DMS114 treated with DMSO at 0.1 percent for 48 hours (cell line): ENCODE data around the gene AIG1.
"Not testable (repeated sequence)": the region's sequence is repeated elsewhere in the genome, so short reads cannot be mapped to it uniquely, and the experiment has no call there.

Experiments
- DNase-seq: peaks from one replicate; lab custom pipeline; 2025; ENCODE audit not compliant: unreplicated experiment; lab: John Stamatoyannopoulos, UW

Gene AIG1

DNA sequence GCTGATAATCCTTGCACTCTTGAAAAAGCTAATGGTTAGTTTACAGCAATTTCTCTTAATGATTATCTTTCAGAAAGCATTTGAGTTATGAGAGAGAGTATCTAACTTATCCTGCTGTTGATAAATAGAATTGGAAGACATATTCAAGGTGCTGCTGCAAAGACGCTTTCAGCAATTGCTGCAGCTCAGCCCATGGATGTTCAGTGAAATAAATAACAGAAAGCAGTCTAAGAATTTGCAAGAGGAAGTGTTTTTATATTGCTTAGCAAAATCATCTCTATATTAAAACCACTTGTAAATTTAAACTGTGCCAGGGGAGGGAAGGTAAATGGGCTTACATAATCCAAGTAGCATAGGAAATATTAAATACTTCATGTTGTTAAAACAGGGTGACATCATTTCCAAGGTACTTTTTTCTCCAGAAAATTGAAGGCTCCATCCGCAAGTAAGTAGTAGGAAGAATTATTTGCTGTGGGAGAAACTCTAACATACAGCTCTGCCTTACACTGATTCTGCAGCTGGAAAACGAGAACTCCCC, 201.3 kb downstream of the AIG1 start:
- no peak for DNase-seq

DNA sequence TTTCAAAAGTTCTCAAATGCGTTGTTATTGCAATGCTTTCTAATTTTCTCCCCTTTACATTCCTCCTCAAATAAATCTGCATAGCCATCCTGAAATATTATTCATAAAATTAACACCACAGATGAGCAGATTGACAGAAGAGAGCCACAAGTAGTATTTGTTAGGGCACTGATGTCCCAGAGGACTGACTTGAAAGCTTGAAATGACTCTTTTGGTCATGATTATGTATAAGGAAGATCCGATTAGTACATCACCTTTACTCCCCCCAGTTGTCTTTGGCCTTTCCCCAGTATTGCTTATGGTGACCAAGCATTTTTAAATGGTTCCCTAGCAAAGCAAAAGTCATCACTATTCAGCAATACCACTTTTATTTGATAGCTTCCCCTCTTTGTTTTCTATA, 202.2 kb downstream of the AIG1 start:
- no peak for DNase-seq

DNA sequence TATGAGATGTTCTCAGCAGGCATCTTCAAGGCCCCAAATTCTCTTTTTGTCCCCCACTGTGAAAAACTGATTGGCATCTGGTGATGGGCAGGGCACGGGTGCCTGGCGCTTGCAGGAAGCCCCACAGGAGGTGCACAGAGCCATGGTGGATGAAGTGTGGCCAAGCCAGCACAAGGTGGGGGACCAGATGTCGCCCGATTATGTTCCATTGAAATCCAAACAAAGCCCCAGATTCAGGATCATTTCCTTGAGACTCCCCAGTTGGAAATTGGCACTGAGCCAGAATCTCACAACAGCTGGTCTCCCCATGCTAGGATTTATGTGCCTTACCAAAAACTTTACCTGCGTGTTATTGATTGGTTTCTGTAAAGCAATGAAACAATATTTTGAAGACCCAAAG, 203.7 kb downstream of the AIG1 start:
- no peak for DNase-seq

DNA sequence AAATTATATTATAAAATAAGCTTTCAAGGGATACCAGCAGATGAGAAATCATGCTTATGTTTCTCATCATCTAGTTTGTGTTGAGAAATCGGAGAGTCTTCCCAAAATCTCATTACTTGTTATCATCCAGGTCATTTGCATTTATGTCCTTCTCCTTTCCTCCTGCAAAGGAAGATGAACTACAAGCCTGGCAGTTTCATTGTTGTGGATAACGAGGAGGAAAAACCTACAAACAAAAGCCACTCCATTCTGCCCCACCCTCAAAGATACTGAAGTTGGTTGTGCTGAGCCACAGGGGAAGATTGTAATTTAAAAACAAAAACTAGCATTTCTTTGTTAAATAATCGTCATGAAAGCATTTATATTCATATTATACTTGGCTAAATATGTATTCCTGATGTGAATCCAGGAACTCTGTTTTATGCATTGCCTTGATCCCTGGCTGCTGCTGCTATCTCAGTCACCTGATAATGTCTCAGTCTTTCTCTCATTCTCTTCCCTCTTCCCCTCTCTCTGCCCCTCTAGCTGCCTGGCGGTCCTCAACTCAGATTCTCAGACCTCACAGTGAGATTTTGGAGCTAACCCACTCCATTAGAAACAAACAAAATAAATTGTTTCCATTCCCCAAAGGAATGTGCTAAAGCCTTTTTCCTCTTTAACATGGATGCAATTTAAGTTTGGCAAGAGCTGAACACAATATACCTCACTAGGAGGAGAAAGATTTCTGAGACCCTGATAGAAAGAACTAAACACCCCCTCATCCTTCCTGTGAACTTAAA, 204.5 kb downstream of the AIG1 start:
- no peak for DNase-seq

DNA sequence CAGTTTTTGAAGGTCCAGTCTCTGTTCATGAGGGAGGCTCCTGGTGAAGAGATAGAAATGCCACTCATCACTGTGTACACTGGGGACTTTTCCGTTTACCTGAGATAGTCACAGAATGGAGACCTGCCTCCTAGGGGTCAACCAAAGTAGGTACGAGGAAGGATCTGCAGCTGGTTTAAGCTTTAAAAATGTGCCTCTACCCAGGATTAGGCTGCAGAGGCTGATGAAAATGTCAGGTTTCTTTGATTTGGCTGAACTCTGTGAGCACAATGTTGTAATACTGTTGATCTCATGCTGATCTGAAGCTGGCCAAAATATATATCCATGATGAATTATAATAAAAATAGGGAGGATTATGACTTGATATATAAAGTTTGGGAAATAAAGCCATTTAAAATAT, 207.1 kb downstream of the AIG1 start:
- no peak for DNase-seq

DNA sequence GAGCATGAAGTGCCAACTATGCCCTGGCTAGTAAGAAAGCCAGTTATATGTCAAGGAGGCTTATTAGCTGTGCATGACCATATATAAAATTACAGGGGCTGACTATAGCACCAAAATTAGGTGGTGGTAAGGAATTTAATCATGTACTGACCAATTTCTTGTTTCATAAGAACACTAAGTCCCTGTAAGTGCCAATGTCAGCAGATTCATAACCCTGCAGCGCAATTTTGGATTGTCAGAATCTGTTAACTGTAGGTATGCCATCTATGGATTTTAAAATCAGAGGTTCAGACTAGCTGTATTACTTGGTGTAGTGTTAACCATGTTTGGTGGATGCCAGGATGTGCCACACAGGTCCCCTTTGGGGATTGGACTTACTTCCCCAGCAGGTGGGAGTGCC, 207.8 kb downstream of the AIG1 start:
- DNase-seq = no peak

DNA sequence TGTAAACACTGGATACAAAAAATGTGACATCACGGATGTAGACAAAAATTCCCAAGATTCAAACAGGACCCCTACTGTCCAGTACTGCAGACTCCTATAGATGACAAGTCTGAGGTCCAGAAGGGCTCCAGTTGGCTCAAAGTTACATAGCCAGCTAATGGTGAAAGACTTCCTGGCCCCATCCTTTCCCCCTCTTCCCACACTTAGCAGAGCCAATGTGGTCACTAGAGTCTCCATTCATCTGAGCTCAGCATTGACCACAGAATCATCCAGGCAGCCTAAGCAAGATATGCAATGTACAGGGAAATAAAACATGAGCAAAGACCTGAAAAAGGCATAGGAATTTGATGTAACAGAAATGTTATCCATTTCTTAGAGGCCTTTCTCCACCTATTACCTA, 209.3 kb downstream of the AIG1 start:
- DNase-seq = no peak

DNA sequence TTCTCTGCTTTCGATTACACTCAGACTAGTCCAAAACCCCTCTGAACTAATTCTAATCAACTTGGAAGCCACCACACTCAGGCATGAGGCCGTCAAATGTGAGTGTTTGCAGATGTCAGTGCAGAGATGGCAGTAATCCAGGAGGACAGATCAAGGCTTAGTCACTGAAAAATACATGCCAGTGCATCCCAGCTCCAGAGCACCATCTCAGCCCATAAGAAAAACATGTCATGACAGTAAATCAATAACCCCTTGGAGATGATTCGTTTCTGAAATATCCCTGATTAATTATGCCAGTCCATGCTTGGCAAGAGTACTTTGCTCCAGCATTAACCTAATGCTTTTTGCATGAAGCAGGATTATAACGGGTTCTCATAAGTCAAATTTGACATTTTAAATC, 210.3 kb downstream of the AIG1 start:
- DNase-seq = no peak

DNA sequence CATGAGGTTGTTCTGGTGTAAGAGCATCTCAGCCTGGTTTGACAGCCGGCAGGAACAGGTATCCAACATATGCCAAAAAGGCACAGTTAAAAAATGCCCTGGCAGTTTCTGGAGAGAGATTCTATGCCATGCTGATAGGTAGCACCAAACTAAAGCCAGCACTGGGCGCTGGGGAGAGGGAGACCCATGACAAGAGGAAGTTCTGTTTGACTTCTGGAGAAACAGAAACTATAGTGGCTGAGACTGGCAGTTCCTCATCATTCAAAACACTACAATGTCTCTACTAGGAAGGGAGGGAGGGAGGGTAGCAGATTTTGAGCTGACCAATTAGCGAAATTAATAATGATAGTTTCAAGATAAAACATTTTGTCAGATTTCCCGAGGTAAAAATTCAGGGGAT, 215.7 kb downstream of the AIG1 start:
- no peak for DNase-seq

DNA sequence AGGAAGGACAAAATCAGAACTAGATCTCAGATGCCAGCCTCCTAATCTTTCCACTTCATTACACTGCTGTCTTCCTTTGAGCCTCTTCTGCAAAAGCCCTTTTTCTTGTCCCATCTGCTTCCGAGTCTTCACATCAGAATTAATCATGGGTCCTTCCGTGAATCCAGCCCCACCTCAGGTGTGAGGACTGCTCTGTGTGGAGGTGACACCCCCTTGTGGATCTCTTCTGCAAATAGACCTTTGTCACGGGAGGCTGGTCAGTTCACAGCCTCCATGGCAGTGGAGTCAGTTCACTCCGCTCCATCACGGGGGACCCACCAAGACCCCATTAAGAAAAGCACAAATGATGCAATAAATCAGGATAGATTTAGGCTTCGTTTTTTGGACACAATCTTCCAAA, 218.7 kb downstream of the AIG1 start:
- no peak for DNase-seq

DNA sequence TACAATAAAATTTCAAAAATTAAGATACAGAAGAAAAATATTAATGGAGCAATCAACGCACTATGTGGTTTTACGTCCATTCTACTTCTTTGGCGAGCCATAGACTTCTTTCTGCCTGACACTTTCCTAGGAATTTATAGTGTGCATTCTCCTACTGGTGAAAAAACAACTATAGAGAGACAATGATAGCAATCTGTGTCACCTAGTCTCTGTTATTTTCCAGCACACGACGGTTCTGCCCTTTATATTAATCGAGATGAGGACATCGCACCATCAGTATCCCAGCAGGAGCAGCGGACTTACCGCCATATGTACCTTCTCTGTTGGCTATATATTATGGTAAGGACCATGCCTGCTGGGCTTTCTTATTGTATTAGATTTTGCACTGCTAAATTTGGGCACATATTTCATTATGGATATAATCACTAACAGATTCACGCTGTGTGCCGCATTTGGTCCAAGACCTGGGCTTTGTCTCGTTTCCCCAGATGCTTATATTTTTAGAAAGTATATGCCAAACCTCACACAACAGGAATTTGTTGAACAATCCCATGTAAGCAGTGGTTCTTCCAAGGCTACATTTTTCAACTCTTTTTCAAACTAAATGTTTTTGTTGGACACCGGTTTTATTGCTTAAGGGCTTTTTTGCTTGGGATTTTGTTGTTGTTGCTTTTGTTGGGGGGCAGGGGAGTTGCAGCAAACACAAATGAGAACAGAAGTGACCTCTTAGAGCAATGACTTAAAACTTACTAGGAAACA, 223.4 kb downstream of the AIG1 start:
- no peak for DNase-seq

DNA sequence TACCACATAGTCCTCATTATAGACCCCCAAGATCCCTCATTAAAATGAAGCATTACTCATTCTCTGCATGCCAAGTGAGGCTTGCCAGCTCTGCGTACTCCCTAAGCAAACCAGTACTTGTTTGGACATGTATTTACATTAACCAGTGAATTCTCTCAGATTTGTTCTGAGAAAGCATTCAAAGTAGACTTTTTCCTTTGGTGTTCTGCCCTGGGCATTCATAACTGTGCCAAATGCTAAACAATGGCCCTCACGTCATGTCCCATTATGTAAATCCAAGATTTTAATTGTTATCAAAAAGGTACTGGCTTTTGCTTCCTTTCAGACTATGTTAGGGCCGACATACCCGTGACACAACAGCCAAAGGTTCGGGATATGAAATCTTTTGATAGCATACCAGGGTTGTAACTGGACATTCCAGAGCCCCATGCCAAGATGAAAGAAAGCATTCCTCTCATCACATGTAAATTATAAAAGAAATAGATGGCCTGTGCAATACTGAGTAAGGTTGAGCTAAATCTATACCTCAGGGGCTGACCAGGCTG, 225.6 kb downstream of the AIG1 start:
- DNase-seq = no peak

DNA sequence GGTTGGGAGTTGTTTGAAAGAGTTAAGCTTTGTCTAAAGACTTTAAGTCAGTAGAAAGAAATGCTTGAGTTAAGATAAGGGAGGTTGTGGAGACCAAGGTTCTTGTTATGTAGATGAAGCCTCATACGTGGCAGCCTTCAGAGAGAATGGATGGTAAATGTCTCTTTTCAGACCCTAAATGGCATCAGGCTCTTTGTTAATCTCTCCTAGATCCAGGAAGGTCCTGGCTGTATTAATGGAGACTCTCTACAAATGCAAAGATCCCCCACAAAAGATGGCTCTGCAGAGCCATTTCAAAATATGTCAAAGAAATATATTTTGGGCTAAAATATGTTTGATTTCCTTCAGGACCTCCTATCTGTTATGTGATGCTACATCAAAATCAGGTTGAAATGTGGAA, 228.2 kb downstream of the AIG1 start:
- no peak for DNase-seq

DNA sequence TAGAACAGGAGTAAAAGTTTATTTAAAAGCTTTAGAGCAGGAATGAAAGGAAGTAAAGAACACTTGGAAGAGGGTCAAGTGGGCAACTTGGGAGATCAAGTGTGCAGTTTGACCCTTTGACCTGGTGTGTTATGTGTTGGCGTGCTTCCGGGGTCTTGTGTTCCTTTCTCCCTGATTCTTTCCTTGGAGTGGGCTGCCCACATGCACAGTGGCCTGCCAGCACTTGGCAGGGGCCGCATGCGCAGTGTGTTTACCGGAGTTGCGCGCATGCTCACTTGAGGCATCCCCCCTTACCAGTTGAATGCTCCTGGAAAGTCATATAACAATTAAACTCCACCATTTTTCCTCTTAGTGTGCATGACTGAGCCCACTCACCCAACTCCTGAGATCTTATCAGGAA, 229.5 kb downstream of the AIG1 start:
- DNase-seq = no peak

DNA sequence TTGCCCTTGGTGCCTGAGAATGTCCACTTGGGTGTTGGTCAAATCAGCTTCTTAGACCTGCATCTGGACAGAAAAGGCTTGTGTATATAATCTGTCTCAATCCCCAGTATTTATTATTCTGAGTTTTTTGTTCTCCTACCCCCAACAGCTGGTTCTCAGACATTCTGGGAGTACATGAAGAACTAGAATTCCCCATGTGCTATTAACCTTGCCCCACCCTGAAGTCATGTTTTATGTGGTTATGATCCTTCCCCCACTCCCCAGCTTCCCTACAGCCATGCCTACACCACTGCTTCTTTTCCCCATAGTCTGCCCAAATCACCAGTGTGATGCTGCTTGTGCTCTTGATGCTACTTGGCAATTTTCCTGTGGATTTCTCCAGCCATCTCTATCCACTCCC, 232.8 kb downstream of the AIG1 start:
- DNase-seq = no peak

DNA sequence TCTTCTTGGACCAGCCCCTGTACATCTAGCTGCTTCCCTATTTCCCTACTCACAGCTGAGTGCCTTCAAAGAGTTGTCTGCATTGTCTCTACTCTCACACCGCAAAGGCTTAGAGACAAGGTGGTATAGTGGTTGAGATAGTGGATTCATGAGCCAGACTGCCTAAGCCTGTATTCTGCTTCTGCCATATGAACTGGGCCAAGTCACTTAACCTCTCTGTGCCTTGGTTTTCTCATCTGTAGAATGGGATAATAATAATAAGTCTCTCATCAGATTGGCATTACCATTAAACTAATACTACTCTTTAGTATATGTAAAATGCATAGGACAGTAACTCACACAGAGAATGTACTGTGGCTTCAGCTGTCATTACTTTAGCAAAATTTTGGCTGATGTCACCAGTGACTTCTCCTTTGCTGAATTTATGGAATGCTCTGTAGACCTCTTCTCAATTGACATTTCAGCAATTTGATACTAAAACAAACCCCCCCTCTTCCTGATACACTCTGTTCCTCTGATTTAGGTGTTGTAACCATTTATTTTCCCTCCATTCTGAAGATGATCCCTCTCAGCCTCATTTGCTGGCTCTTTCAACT, 233.7 kb downstream of the AIG1 start:
- no peak for DNase-seq

DNA sequence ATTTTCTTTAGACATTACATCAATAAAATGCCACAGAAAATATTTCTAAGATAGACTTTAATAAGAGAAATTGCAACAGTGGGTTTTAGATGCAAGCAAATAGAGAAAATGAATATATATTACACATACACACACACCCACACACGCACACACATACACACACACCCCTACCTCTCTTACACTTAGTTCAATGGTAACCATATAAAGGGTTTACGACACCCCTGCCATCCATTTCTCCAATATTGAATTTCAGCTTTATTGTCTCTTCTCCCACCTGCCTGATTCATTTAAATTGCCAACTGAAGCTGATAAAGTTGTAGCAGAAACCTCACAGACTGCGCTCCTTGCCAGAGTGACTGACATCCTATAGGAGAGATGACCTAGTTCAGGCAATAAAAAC, 235.2 kb downstream of the AIG1 start:
- no peak for DNase-seq

DNA sequence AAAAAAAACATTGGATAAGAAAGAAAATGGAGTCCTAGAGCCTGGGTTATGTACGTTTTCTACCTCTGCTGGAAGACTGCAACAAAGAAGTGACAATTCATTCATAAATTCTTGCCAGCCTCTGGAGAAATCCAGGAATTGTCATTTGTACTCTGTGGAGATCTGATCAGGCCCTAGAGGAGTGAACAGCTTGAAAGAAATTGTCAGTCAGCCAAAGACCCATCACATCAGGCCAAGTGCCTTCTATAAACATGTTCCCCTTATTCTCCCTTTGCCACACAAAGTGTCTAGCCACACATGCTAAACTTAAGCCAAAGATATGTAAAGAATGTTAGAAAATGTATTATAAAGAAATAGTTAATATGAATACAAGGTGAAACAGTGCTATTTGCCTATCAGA, 237.4 kb downstream of the AIG1 start:
- no peak for DNase-seq

DNA sequence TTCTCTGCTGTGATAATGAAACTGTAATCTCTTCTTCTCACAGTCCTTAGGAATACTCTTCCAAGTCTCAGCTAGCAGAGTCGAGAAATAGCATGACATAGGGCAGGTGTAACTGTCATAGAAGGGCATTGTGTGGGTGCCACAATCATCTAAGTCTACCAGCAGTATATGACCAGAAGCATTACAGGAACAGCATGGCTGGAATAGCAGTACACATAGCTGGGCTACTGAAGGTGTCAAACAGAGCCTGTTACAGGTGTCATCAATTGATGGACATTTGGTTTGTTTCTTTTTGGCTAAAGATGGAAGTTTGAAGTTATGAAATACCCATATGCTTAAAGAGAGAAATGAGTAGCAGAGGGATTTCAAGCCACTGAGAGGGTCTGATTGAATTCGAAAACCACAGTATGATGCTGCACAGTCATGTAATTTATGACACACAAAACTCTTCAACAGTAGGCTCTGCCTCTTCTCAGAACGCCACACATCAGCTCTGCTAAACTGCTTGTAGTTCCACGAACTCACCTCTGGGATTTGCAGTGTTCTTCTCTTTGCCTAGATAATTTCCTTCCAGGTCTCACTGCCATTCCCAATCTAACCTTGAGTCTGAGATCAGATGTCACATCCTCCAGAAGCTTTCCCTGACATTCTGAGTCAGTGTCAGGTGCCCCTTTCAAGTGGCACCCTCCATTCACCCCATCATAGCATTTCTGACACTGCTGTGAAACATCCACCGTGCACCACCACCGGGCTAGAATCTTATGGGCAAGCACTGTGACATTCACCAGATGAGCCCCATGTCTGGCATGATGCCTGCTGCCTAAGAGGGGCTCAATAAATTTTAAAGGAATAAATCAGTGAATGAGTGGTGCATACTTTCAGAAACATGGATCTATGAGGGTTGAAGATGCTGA, 238.8 kb downstream of the AIG1 start:
- no peak for DNase-seq

DNA sequence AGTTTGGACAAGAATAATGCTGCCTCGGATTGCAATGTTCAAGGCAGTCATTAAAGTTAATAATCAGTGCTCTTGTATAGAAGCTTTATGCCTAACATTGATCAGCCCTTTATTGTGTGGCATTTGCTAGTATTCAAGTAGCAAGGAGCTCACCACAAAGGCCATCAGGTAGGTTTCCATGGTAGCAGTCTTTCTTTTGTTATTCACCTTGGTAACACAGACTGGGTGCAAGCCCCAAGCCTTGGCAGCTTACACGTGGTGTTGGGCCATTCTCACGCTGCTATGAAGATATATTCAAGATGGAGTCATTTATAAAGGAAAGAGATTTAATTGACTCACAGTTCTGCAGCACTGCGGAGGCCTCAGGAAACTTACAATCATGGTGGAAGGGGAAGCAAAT, 240.5 kb downstream of the AIG1 start:
- DNase-seq = no peak

DNA sequence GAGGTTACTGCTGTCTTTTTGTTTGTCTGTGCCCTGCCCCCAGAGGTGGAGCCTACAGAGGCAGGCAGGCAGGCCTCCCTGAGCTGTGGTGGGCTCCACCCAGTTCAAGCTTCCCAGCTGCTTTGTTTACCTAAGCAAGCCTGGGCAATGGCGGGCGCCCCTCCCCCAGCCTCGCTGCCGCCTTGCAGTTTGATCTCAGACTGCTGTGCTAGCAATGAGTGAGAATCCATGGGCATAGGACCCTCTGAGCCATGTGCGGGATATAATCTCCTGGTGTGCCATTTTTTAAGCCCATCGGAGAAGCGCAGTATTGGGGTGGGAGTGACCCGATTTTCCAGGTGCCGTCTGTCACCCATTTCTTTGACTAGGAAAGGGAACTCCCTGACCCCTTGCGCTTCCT, 247.1 kb downstream of the AIG1 start:
- not testable (repeated sequence) for DNase-seq
